Activated CD4-positive, alpha-beta T cell treated with anti-CD3 and anti-CD28 coated beads, Interleukin-10, Interleukin-2, amounts not matched to agents 100 ng/mL and 50 ng/mL, durations not matched to agents 16 hours and 8 hours (primary cell): ENCODE data around the gene NLK.
"Not testable (repeated sequence)": the region's sequence is repeated elsewhere in the genome, so short reads cannot be mapped to it uniquely, and the experiment has no call there.

Experiments
- DNase-seq: peaks from one replicate; pipeline ENCODE4 v3.0.0-alpha.2; 2020

NLK gene

DNA sequence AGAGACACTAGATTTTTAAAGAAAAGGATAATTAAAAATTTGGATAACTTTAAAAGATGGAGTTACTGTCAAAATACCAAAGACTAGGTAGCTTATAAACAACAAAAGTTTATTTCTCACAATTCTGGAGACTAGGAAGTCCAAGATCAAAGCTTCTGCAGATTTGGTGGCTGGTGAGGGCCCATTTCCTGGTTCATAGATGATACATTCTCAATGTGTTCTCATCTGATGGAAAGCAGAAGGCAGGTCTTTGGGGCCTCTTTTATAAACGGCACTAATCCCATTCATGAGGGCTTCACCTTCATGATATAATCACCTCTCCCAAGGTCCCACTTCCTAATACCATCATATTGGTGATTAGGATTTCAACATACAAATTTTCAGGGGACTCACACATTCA is 33.7 kb downstream of the NLK start:
- DNase-seq: no peak

DNA sequence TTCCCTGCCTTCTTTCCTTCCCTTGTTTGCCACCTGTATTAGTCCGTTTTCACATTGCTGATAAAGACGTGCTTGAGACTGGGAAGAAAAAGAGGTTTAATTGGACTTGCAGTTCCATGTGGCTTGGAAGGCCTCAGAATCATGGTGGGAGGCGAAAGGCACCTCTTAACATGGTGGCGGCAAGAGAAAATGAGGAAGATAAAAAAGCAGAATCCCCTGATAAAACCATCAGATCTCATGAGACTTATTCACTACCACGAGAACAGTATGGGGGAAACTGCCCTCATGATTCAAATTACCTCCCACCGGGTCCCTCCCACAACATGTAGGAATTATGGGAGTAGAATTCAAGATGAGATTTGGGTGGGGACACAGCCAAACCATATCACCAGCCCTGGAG is 34.7 kb downstream of the NLK start:
- not testable (repeated sequence) for DNase-seq

DNA sequence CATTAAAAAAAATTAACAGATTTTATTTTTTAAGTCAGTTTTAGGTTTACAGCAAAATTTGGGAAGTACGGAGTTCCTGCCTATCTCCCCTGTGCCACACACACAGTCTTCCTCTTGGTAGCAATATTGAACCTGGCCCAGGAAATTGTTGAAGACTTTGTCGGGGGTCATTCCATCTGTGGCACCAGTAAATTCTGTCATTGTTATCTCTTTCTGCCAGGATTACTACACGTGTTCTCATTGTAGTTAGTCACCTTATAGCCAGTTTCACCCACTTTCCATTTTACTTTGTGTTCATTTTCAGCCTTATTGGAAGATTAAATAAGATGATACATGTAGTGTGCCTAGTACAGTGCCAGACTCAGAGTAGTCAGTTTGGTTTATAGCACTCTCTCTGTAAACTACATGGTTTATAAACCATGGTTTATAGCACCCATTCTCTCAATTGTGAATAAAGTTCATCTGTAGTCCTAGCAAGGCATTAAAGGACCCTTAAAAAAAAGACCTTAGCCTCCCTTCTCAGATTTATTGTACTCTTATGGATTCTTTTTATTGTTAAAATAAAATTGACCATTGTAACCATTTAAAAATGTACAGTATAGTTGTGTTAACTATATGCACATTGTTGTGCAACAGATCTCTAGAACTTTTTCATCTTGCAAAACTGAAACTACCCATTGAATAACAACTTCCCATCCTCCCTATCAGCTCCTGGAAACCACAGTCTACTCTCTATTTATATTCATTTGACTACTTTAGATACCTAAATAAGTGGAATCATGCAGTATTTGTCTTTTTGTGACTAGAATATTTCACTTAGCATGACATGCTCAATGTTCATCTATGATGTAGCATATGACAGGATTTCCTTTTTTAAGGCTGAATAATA is 36.1 kb downstream of the NLK start:
- DNase-seq: peak; percentile 29

DNA sequence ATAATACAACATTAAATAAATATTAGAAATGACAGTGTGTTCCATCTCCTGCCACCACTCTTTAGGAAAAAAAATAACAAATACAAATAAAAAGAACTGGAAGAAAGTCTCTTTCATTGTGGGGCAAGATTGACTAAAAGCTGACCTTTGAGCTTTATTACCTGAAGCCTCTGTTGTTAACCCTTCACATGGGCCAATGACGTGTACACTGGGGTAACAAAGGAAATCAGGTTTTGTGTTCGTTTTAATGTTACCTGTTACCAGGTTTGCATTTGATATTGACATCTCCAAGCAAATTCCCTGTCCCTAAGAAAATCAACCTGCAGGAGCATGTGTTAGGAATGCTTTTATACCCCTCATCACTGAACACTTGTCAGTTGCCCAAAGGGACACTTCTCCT is 39.0 kb downstream of the NLK start:
- no peak for DNase-seq

DNA sequence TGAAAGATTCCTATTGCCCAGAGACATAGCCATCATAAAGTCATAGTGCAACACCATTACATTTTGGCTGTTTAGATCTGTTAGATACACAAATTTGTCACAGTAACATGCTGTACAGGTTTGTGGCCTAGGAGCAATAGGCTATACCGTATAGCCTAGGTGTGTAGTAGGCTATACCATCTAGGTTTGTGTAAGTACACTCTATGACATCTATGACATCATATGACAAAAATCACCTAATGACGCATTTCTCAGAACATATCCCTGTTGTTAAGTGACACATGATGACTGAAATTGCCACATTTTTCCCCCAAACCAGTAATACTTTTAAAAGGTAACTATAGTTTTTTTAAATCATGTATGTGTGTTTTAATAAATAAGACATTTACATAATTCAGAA is 43.3 kb downstream of the NLK start:
- DNase-seq: no peak

DNA sequence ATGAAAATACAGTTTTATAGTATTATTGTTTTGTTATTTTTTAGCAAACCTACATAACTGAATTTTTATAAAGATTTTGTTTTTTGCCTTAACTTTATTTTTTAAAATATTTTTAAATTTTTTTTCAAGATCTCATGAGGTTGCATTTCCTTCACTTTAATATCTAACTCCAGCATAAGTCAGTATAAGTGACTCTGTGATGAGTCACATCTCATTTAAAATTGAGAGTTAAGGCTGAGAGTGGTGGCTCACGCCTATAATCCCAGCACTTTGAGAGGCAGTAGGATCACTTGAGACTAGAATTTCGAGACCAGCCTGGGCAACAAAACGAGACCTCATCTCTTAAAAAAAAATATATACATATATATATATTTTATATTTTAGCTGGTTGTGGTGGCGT is 44.0 kb downstream of the NLK start:
- DNase-seq: no peak

DNA sequence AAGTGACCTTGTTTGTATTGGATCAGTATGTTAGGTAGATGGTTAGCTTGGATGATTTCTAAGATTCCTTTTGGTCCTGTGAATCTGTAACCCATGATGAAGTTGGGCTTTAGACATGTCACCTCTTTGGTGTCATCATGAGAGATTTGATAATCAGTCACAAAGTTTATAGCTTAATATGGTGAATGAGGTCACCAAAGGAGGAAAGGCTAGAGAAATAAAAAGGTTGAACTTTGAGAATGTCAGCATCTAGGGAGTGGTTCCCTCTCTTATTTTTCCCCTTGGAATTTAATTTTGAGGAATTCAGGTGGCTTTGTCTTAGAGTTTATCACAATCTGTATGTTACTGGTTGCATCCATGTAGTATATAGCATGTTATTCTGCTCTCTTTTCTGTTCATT is 45.3 kb downstream of the NLK start:
- DNase-seq: no peak

DNA sequence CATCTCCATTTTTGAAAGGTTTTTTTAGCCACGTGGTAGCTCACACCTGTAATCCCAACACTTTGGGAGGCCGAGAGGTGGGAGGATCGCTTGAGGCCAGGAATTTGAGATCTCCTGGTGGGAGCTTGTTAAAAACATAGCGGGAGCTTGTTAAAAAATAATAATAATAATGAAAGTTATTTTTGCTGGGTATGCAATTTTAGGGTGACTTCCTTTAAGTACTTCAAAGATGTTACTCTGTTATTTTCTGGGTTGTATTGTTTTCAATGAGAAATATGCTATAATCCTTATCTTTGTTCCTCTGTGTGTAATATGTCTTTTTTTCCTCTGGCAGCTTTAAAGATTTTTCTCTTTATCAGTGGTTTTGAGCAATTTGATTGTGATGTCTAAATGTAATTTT is 48.1 kb downstream of the NLK start:
- no peak for DNase-seq

DNA sequence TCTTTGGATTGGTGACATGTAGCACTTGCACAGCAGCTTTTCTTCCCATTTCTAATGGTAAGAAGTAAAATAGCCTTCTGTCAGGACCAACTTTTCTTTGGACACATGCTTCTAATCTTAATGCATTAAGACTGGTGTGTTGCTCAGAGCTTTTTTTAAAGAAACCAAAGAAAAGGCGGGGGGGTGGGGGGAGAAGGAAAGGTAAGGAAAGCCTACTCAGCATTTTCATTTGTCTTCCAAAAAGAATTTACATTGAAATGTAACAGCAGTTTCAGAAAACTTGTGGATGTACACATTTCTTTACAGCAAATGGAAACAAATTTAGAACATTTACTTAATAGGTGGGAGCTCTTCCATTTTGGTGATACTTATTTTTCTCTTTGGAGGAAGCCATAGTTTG is 49.6 kb downstream of the NLK start:
- DNase-seq: no peak

DNA sequence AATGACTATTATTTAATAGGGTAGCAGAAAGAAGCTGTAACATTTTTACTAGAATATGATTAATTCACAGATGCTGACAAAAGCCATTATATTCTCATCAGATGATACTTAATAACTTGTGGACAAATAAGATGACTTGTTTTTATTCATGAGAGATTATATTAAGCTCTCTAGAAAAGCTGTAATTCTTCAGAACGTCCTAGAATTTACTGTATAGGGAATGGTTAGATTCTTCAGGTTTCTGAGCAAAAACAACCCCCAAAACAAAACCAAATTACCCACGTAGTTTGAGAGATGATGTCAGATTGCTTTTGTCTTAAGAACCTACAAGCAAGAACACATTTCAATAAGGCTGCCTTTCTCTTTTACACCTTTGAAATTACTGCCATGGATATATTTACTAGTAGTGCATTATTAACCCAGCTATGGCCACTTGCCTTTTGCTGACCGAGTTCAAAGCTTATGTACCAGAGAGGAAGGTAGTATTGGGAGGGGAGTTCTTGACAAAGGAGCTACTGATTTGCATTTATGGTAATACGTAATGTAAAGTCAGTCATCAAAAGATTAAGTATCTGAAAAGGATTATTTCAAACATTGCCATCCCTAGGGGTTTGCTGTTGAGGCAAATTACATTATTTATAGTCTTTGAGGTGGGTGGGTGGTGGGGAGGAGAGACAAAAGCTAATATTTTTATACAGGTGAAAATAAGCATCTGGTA is 51.7 kb downstream of the NLK start:
- DNase-seq: no peak

DNA sequence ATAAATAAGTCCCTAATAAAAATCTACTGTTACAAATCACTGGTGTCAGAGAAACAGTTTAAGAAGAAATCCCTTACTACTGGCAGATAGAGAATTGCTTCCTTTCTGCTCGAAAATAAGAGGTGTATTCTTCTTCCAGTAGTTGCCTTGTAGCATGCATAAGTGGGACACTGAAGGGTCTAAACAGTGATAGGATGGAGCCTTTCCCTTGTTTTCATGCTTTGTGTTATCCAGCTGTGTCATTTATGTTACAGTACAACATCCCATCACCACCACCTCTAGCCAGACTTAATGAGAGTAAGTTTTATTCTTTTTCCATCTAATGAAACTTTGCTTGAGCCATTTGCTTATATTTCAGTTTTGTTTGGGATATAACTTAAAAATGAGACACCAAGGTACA is 54.3 kb downstream of the NLK start:
- no peak for DNase-seq

DNA sequence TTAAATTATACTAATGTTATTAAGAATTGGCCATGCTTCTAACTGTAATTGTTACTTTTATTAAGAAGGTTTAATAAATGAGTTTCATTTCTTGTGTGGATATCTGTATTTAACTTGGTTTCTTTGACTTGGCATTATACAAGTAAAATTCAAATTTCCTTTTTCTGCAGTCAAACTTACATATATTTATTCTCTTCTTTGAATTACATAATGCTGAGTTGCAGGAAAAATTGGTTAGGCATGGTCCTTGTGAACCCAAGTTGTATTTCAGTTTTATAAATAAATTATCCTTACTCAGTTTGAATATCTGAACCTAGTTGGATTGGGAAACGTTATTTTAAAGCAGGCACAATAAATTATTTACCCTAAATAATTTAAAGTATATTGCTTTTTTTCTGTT is 54.8 kb downstream of the NLK start:
- DNase-seq: no peak

DNA sequence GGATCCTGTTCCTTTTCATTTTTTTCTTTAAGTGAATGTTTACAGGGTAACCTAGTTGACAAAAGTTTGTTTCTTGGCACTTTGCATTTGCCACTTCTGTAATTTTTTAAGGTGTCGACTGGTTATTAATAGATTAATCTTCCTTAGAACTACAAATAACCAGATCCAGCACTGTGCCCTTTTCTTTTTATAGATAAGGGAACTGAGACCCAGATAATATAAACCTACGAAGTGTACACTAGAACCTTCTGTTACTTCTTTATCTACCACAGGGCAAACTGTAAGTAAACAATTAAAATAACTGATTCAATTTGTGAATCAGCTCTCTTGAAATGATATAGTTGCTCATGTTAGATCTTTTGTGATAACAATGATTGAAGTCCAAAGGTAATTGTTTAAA is 55.4 kb downstream of the NLK start:
- DNase-seq: no peak

DNA sequence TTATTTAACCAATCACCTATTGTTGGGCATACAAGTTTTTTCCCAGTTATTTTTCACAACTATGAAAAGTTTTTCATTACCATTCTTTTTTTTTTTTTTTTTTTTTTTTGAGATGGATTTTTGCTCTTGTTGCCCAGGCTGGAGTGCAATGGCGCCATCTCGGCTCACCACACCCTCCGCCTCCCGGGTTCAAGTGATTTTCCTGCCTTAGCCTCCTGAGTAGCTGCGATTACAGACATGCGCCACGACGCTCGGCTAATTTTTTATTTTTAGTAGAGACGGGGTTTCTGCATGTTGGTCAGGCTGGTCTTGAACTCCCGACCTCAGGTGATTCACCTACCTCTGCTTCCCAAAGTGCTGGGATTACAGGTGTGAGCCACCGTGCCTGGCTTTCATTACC is 56.1 kb downstream of the NLK start:
- DNase-seq: not testable (repeated sequence)

DNA sequence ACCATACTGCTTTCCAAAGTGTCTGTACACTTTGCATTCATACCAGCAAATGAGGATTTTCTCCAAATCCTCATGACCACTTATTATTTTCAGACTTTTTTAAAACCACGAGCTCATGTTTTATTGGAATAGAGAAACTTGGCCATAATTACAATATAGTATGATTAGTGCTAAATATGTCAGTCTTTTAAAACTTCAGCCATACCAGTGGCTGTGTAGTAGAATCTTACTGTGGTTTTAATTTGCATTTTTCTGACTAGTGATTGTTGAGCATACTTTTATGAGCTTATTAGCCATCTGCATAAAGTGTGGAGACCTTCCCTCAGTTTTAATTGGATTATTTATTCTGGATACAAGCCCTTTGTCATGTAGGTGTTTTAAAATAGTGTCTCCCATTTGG is 57.8 kb downstream of the NLK start:
- DNase-seq: no peak

DNA sequence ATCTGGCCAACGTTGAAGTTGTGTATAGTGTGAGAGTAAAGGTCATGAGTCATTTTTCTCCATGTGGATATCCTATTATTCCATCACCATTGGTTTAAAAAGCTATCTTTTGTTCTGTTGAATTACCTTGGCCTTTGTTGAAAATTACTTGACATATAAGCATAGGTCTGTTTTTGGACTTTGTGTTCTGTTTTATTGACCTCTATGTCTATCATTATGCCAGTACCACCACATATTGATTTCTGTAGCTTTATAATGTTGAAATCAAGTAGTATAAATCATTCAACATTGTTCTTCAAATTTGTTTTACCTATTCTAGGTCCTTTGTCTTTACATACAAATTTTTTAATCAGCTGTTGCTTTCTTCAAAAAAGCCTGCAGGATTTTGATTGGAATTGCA is 58.5 kb downstream of the NLK start:
- no peak for DNase-seq

DNA sequence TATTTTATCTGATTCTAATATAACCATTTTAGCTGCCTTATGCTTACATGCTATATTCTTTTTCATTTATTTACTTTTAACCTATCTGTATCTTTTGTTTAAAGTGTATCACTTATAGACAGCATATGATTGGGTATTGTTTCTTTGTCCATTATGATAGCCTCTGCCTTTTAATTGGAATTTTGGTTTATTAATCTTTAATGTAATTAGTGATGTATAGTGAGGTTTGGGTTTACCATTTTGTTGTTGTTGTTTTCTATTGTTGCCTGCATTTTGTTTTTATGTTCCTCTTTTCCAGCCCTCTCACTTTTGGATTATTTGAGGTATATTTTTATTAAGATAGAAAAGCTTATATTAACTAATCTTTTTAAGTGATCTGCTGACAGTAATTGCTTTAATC is 59.4 kb downstream of the NLK start:
- DNase-seq: no peak

DNA sequence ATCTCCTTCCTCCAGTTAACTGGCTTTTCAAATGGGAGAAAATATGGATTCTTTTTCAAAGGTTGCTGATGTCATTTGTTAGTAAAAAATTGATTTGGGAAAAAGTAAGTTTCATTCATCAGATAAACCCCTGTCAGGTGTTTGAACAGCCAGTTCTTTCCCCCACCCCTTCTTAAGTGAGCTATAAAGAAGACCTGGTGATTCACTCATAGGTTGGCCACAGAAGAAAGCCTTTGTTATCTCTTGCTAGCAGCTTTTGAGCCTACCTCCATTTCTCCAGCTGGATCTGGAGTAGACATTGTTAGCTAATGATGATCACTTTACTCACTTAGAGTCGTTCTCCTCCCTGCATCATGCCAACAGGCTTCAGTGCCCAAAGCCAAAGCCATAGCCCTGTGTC is 63.0 kb downstream of the NLK start:
- DNase-seq: no peak

DNA sequence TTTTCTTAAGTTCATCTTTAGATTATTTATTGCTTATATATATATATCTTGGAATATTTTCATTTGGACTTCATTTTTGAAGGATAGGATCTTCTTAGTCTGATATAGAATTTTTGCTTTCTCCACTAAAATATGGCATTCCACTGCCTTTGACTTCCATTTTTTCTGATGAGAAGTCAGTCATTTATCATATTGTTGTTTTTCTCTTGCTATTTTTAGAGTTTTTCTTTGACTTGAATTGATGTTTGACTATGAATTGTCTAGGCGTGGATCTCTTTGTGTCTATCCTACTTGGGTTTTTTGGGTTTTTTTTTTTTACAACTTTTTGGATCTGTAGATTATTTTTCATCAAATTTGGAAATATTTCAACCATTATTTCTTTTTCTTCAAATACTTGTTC is 67.7 kb downstream of the NLK start:
- DNase-seq: no peak

DNA sequence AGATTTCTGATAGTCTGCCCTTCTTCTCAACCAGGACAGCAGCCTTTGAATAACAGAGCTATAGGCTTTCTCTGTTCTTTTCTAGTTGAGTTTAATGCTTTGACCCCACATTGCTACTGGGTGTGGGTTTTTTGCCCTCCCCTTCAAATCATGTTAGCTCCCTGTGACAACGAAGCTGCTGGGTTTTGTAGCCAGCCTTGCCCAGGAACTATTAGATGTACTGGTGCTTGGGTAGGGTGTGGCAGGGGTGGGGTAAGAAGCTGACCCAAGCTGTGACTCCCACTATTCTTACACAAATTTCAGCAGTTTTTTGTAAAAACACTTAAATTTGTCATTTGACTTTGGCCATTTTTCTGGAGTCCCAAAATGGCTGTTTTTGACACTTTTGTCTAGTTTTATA is 69.7 kb downstream of the NLK start:
- no peak for DNase-seq

DNA sequence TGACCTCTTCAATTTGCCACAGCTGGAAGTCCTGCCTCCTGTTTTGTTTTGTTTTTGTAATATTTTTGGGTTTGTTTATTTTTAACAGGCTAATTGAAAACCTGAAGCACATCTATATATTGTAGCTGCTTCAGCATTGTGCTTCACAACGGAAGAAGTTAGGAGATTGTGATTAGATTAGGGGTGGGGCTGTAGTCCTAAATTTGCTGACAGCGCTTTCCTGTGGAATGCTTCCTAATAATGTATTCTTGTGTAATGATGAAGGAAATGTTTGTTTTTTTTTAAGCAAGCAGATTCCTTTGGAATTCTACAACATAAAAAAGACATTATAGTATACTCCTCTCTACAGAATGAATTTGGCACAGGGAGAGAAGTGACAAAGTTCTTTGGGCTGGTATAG is 70.1 kb downstream of the NLK start:
- no peak for DNase-seq

DNA sequence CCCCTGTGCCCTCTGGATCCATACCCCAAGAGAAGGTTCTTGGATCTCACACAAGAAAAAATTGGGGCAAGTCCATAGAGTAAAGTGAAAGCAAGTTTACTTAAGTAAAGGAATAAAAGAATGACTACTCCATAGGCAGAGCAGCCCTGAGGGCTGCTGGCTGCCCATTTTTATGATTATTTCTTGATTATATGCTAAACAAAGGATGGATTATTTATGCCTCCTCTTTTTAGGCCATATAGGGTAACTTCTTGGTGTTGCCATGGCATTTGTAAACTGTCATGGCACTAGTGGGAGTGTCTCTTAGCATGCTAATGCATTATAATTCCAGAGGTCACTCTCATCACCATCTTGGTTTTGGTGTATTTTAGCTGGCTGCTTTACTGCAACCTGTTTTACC is 70.8 kb downstream of the NLK start:
- no peak for DNase-seq

DNA sequence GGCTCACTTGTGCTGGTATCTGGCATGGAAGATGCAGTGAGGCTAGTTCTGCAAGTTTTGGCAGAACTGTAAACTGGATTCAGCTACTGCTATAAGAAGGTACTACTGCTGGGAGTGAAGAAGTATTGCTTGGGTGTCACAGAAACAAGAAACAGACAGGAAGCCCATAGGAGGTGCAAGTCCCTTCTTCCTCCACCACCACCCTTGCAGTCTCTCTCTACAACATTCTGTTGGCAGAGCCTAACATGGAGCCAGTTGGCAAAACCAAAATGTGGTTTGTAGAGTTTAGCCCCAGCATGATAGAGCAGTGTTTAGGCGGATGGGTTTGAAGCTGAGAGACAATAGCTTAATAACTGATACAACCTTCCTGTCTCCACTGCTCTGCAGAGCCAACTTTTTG is 72.6 kb downstream of the NLK start:
- no peak for DNase-seq

DNA sequence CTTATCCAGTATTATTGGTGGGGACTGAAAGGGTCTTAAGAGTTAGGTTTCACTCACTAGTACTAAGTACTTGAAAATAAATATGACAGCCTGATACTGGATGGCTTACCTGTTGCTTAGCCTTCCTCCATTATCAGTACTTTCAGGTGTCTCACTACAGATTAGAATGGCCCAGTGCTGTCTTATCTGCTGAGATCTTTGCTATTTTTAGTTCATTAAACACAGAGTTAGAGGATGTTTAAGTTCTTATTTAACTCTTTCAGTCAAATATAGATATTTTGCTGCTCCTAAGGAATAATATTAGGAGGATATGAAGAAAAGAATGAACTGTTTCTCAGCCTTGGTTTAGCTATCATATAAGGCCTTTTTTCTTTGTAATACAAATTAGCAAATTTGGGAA is 74.8 kb downstream of the NLK start:
- DNase-seq: no peak

DNA sequence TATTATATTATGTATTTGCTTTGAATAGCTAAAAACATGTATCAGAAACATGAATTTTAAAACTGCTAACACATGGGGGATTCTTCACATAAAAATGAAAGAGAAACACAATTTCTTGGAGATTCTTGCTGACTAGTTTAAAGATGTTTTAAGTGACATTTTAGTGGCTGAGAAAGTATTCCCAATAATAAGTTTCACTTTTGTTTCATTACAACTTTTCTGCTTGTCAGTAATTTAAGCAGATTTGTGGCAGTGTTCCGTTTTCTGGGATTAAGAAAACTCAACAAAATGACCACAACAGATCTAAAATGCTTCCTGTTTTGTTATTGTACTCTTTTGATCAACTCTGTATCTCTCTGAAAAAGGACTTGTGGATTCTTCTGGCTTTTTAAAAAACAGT is 75.9 kb downstream of the NLK start:
- DNase-seq: peak; percentile 6
